ENCODE results near the gene DKKL1.

DKKL1 gene

GRCh38 chr19:49414256-49414655 lies 50.6 kb downstream of the DKKL1 start:
- no peak overlapping the region for H3K4me3 Mint-ChIP-seq
- H3K27me3 Mint-ChIP-seq, result peaks cover 16% of the 10 kb centered on the region
- no peaks in the 10 kb centered on the region for H3K9me3 Mint-ChIP-seq
- no peaks in the 10 kb centered on the region for H3K36me3 Mint-ChIP-seq (ENCODE audit: low read depth)
- H3K4me1 Mint-ChIP-seq (ENCODE audit: low read depth), result peaks cover 18% of the 10 kb centered on the region
- no peak overlapping the region for H3K27ac Mint-ChIP-seq

- Mint-ChIP-seq H3K9me3 (no peaks in the 10 kb centered on the region), H3K36me3 (ENCODE audit: low read depth) (no peaks in the 10 kb centered on the region), H3K4me1 (ENCODE audit: low read depth) (peaks cover 8% of the 10 kb centered on the region), H3K27me3 (peaks cover 26% of the 10 kb centered on the region), H3K4me3 (no peak overlapping the region), H3K27ac (no peak overlapping the region)
Measured at GRCh38 chr19:49415102-49415809, 51.6 kb downstream of the DKKL1 start.

- no peak overlapping the region for H3K4me3 Mint-ChIP-seq
- H3K36me3 Mint-ChIP-seq (ENCODE audit: low read depth), result no peaks in the 10 kb centered on the region
- H3K27ac Mint-ChIP-seq, result no peak overlapping the region
- peaks cover 12% of the 10 kb centered on the region for H3K4me1 Mint-ChIP-seq (ENCODE audit: low read depth)
- H3K27me3 Mint-ChIP-seq, result peaks cover 31% of the 10 kb centered on the region
- H3K9me3 Mint-ChIP-seq, result no peaks in the 10 kb centered on the region
Measured at GRCh38 chr19:49415810-49416200, 52.1 kb downstream of the DKKL1 start.

- Mint-ChIP-seq H3K4me3 (no peak overlapping the region), H3K9me3 (no peaks in the 10 kb centered on the region), H3K27ac (no peak overlapping the region), H3K4me1 (ENCODE audit: low read depth) (peaks cover 17% of the 10 kb centered on the region), H3K36me3 (ENCODE audit: low read depth) (no peaks in the 10 kb centered on the region), H3K27me3 (peaks cover 44% of the 10 kb centered on the region)
Measured at GRCh38 chr19:49417088-49417487, 53.4 kb downstream of the DKKL1 start.

- Mint-ChIP-seq H3K27ac (no peak overlapping the region), H3K4me3 (no peak overlapping the region), H3K9me3 (no peaks in the 10 kb centered on the region), H3K27me3 (peaks cover 53% of the 10 kb centered on the region), H3K36me3 (ENCODE audit: low read depth) (no peaks in the 10 kb centered on the region), H3K4me1 (ENCODE audit: low read depth) (peaks cover 26% of the 10 kb centered on the region)
Measured at GRCh38 chr19:49418511-49418910, 54.8 kb downstream of the DKKL1 start.

GRCh38 chr19:49419173-49419572 lies 55.5 kb downstream of the DKKL1 start:
- H3K9me3 Mint-ChIP-seq, result no peaks in the 10 kb centered on the region
- peaks cover 32% of the 10 kb centered on the region for H3K4me1 Mint-ChIP-seq (ENCODE audit: low read depth)
- peaks cover 60% of the 10 kb centered on the region for H3K27me3 Mint-ChIP-seq
- no peak overlapping the region for H3K27ac Mint-ChIP-seq
- no peaks in the 10 kb centered on the region for H3K36me3 Mint-ChIP-seq (ENCODE audit: low read depth)
- H3K4me3 Mint-ChIP-seq, result no peak overlapping the region

GRCh38 chr19:49420227-49420626 lies 56.5 kb downstream of the DKKL1 start:
- Mint-ChIP-seq H3K27ac (no peak overlapping the region), H3K36me3 (ENCODE audit: low read depth) (no peaks in the 10 kb centered on the region), H3K4me3 (no peak overlapping the region), H3K9me3 (no peaks in the 10 kb centered on the region), H3K27me3 (peaks cover 70% of the 10 kb centered on the region), H3K4me1 (ENCODE audit: low read depth) (peaks cover 34% of the 10 kb centered on the region)

- Mint-ChIP-seq H3K27ac (no peak overlapping the region), H3K4me3 (peak overlapping the region; percentile 47), H3K36me3 (ENCODE audit: low read depth) (no peaks in the 10 kb centered on the region), H3K27me3 (peaks cover 81% of the 10 kb centered on the region), H3K4me1 (ENCODE audit: low read depth) (peaks cover 35% of the 10 kb centered on the region), H3K9me3 (no peaks in the 10 kb centered on the region)
Measured at GRCh38 chr19:49421039-49421877, 57.6 kb downstream of the DKKL1 start.

- H3K27ac Mint-ChIP-seq, result no peak overlapping the region
- H3K9me3 Mint-ChIP-seq, result no peaks in the 10 kb centered on the region
- peaks cover 41% of the 10 kb centered on the region for H3K4me1 Mint-ChIP-seq (ENCODE audit: low read depth)
- no peaks in the 10 kb centered on the region for H3K36me3 Mint-ChIP-seq (ENCODE audit: low read depth)
- peak overlapping the region; percentile 47 for H3K4me3 Mint-ChIP-seq
- H3K27me3 Mint-ChIP-seq, result peaks cover 87% of the 10 kb centered on the region
Measured at GRCh38 chr19:49421878-49422202, 58.2 kb downstream of the DKKL1 start.

- Mint-ChIP-seq H3K4me1 (ENCODE audit: low read depth) (peaks cover 46% of the 10 kb centered on the region), H3K36me3 (ENCODE audit: low read depth) (no peaks in the 10 kb centered on the region), H3K27me3 (peaks cover 89% of the 10 kb centered on the region), H3K9me3 (no peaks in the 10 kb centered on the region), H3K27ac (no peak overlapping the region), H3K4me3 (peak overlapping the region; percentile 63)
Measured at GRCh38 chr19:49422407-49423070, 58.9 kb downstream of the DKKL1 start.

- peaks cover 92% of the 10 kb centered on the region for H3K27me3 Mint-ChIP-seq
- peak within 1 kb of the TSS; percentile 63 for H3K4me3 Mint-ChIP-seq
- H3K4me1 Mint-ChIP-seq (ENCODE audit: low read depth), result peaks cover 52% of the 10 kb centered on the region
- no peaks in the 10 kb centered on the region for H3K36me3 Mint-ChIP-seq (ENCODE audit: low read depth)
- no peaks in the 10 kb centered on the region for H3K9me3 Mint-ChIP-seq
- no peak within 1 kb of the TSS for H3K27ac Mint-ChIP-seq
Measured at GRCh38 chr19:49423071-49423984, 59.7 kb downstream of the DKKL1 start, which contains the start of gene PTH2. PTH2 (minus strand) TSS chr19:49423441; CDS start chr19:49423339, 102 bp downstream.

- Mint-ChIP-seq H3K27ac (no peak overlapping the region), H3K4me3 (peak overlapping the region; percentile 42), H3K4me1 (ENCODE audit: low read depth) (peaks cover 57% of the 10 kb centered on the region), H3K27me3 (peaks cover 93% of the 10 kb centered on the region), H3K36me3 (ENCODE audit: low read depth) (no peaks in the 10 kb centered on the region), H3K9me3 (no peaks in the 10 kb centered on the region)
Measured at GRCh38 chr19:49423985-49424303, 60.3 kb downstream of the DKKL1 start.

Measured in stimulated activated naive CD8-positive, alpha-beta T cell treated with anti-CD3 and anti-CD28 coated beads, Interleukin-15, Interleukin-2, amounts not matched to agents 100 ng/mL and 50 ng/mL, for 24 hours (primary cell).